Urinary bladder (tissue), 4 donors: Measurements from ENCODE around the gene FABP3. TPM values are rescaled to one million over a fixed set of nuclear protein-coding genes. Genes with fewer than 3 reads are reported as not detected.

ENCODE experiments used
- DNase-seq: peaks from one replicate; pipeline ENCODE4 v3.0.0-alpha.2; 2015; ENCODE audit errors: extremely low spot score
- H3K27ac ChIP-seq: one replicate; pipeline ENCODE4 v1.5.1; 2013; ENCODE audit warnings: low read depth, mild to moderate bottlenecking, moderate library complexity
- H3K36me3 ChIP-seq: one replicate; pipeline ENCODE4 v1.6.1; 2013; ENCODE audit warnings: mild to moderate bottlenecking, moderate library complexity; ENCODE audit not compliant: insufficient read depth
- H3K4me1 ChIP-seq: one replicate; pipeline ENCODE4 v1.6.1; 2013; ENCODE audit warnings: mild to moderate bottlenecking, moderate library complexity; ENCODE audit not compliant: insufficient read depth
- H3K4me3 ChIP-seq: one replicate; pipeline ENCODE4 v1.5.1; 2013; ENCODE audit warnings: low read depth, low read length
- WGBS: extraction: QIAGEN DNeasy Blood & Tissue Kit; methylation state at CpG from one replicate; pipeline ENCODE4 v1.1.7; 2013; 5-methylcytosine and 5-hydroxymethylcytosine counted together
- polyA plus RNA-seq: library from polyadenylated mRNA; stranded (reverse); fragments of 200-250 nt; gene quantifications from one replicate; pipeline ENCODE4 v1.2.3, GENCODE V29; 2013
- total RNA-seq: library from RNA; depleted of rRNA; stranded (reverse); fragments of >200 nt; gene quantifications from one replicate; pipeline ENCODE4 v1.2.3, GENCODE V29; 2014
- donor health status: healthy with polysubstance abuse.
- donor health status: healthy.

Gene FABP3
- total RNA-seq (42.1 TPM), polyA plus RNA-seq (12.6 TPM)

GRCh38 chr1:31373056-31373896 lies at the start of gene FABP3:
Gene FABP3 (minus strand): TSS chr1:31373076. CDS start chr1:31373014, 62 bp downstream.
- no peaks in the 10 kb centered on the region for H3K4me1 ChIP-seq
- peak; percentile 77 for DNase-seq
- H3K36me3 ChIP-seq: no peaks in the 10 kb centered on the region
- peak within 1 kb of the TSS; percentile 40 for H3K27ac ChIP-seq
- H3K4me3 ChIP-seq: peak within 1 kb of the TSS; percentile 32
- WGBS: under 1% methylated on average over 44 of the region's 44 CpGs

- WGBS: 54% methylated on average over 9 of the region's 9 CpGs
- peak; percentile 50 for DNase-seq
- H3K27ac ChIP-seq: no peak overlapping the region
- no peaks in the 10 kb centered on the region for H3K36me3 ChIP-seq
- H3K4me1 ChIP-seq: no peaks in the 10 kb centered on the region
- no peak overlapping the region for H3K4me3 ChIP-seq
These were observed 48.6 kb upstream of the FABP3 start for GRCh38 chr1:31421371-31422040.

GRCh38 chr1:31420716-31421115 lies 47.8 kb upstream of the FABP3 start:
- Histone ChIP-seq H3K27ac (no peak overlapping the region), H3K36me3 (no peaks in the 10 kb centered on the region), H3K4me1 (no peaks in the 10 kb centered on the region), H3K4me3 (no peak overlapping the region)
- WGBS: 80% methylated on average over 5 of the region's 5 CpGs
- no peak for DNase-seq

- Histone ChIP-seq H3K27ac (no peak overlapping the region), H3K4me1 (no peaks in the 10 kb centered on the region), H3K36me3 (no peaks in the 10 kb centered on the region), H3K4me3 (no peak overlapping the region)
- 63% methylated on average over 4 of the region's 4 CpGs for WGBS
- no peak for DNase-seq
These were observed 45.9 kb upstream of the FABP3 start for GRCh38 chr1:31418626-31419323.

DNA sequence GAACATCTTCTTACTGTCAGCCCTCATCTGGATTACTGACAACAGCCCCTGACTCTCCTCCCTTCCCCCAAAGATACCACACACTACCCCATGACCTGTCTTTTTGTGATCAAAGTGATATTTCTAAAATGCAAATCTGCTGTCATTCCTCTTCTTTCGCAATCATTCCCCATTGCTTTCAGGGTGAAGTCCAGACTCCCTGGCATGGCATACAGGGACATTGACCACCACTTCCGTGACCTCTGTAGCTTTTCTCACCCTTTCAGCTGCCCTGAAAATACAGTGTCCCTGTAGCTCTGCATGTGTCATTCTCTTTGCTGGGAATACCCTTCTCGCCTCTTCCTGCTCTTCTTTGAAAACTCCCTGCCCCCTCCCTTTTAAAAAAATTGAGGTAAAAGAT lies 44.3 kb upstream of the FABP3 start:
- no peak for DNase-seq
- H3K36me3 ChIP-seq: no peaks in the 10 kb centered on the region
- no peaks in the 10 kb centered on the region for H3K4me1 ChIP-seq
- H3K4me3 ChIP-seq: no peak overlapping the region
- no peak overlapping the region for H3K27ac ChIP-seq
- 86% methylated on average over 3 of the region's 3 CpGs for WGBS

DNA sequence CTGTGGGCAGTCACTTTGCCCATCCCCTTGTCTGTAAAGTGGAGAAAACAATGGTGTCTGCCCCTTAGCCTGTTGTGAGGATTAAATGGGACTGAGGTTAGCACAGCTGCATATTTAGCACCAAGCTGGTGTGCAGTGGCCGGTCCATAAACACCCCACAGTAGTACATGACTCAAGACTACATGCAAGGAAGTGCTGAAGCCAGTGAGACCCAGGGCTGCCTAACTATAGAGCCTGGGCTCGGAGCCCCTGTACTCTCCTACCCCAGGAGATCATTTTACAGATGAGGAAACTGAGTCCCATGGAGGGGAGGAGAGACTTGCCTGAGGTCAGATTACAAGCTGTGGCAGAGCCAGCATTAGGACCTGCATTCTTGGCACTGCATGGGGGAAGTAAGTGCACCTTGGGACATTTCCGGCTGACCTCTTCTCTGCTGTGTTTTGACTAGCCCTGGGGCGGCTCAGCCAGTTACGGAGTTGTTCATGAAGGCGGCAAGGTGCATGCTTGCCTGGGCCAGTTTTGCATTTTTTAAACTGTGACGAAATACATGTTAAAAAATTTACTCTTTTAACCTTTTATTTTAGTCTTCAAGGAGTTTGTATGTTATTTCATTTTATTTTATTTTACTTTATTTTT lies 43.3 kb upstream of the FABP3 start:
- WGBS: 84% methylated on average over 7 of the region's 7 CpGs
- Histone ChIP-seq H3K27ac (no peak overlapping the region), H3K4me3 (no peak overlapping the region), H3K4me1 (no peaks in the 10 kb centered on the region), H3K36me3 (no peaks in the 10 kb centered on the region)
- peak; percentile 42 for DNase-seq

DNA sequence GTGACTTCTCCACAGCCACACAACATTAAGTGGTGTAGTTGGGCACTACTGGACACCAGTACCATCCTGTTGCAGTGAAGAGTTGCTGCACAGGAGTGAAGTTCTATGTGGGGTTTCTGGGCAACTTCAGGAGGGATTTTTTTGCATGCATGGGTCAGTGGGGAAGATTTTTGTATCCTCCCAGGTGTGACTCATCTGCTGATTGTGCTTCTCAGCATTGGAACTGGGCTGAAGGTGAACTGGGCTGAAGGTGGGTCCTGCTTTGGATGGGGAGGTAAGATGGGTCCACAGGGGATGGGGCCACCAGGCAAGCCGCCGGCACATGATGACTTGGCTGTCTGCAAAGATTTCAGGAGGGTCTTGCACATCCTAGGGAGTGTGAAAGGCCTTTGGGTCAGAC lies 42.8 kb upstream of the FABP3 start:
- H3K4me1 ChIP-seq: no peaks in the 10 kb centered on the region
- H3K27ac ChIP-seq: no peak overlapping the region
- WGBS: 83% methylated on average over 2 of the region's 2 CpGs
- no peaks in the 10 kb centered on the region for H3K36me3 ChIP-seq
- DNase-seq: no peak
- H3K4me3 ChIP-seq: no peak overlapping the region

DNA sequence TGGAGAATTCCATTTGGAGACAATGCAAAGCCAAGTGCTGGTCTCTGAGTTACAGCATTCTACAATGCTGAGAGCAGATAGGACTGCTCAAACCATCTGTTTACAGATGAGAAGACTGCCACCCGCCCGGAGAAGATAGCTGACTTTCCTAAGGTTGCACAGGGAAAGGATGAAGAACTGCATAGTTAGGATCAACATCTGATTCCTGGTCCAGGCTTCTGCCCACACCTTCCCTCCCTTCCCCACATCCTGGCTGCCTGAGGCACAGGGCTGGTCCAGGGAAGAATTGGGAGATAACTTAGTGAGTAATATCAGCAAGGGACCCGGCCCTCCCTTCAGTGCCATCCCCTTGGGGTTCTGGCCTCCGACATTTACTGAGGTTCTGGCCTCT lies 42.1 kb upstream of the FABP3 start:
- Histone ChIP-seq H3K4me1 (no peaks in the 10 kb centered on the region), H3K4me3 (no peak overlapping the region), H3K36me3 (no peaks in the 10 kb centered on the region), H3K27ac (peak overlapping the region; percentile 48)
- 87% methylated on average over 4 of the region's 4 CpGs for WGBS
- DNase-seq: no peak

DNA sequence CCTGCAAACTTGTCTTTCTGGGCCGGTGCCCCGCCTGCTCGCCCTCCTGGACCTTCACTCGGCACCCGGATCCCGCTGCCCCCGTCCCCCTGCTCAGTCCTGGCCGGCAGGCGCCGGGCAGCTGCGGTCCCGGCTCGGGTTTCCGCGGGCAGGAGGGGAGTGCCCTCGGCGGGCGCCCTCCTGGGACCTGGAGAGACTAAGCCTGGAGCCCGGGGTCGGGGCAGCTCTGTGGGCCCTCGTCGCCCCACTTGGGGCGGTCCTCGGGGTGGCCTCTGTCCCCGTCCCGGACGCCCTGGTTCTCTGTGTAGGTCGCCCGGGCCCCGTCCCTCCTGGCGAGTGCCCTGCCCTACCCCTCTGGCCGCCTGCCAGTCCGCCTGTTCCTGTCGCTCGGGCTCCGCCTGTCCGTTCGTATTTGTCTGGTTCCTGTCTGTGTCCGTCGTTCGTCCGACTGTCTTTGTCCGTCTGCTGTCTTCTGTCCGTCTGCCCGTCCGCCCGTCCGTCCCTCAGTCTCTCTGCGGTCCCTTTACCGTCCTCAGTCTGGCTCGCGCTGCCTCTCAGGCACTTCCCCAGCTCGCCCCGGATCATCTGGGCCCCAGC lies 40.6 kb upstream of the FABP3 start:
- Histone ChIP-seq H3K4me1 (no peaks in the 10 kb centered on the region), H3K4me3 (peak overlapping the region; percentile 75), H3K27ac (peak overlapping the region; percentile 94), H3K36me3 (no peaks in the 10 kb centered on the region)
- no peak for DNase-seq
- WGBS: under 1% methylated on average over 54 of the region's 54 CpGs

DNA sequence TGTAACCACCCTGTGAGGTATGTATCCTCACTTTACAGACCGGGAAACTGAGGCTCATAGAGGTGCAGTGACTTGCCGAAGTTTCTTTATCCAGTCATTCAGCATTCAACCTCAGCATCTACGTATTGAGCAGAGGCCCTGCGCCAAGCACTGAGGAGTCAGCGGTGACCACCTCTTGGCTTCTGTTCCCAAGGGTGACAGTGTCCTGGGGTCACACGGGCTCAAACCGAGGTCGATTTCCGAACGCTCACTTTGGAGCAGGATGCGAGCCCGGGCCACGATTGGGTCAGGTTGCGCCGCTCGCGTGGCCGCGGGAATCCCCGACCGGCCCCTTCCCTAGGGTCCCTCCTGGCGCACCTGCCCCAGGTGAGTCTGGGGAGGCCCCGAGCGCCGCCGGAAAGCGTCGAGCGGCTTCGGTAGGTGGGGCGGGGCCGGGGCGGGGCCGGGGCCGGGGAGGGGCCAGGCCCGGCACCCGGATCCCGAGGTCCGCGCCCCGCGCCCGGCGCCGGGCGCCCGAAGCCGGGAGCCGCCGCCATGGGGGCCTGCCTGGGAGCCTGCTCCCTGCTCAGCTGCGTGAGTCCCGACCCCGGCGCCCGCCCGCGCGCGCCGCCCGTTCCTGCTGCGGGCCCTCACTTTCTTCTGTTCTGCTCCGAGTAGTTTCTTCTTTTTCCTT lies 40.0 kb upstream of the FABP3 start, which contains the start of gene SERINC2:
Gene SERINC2 (plus strand): TSS at position 482 of the 673 bp plus-strand sequence. CDS start 53 bp downstream, at position 535.
- H3K36me3 ChIP-seq: no peaks in the 10 kb centered on the region
- H3K4me3 ChIP-seq: peak within 1 kb of the TSS; percentile 75
- H3K27ac ChIP-seq: peak within 1 kb of the TSS; percentile 94
- 2% methylated on average over 63 of the region's 63 CpGs for WGBS
- DNase-seq: no peak
- H3K4me1 ChIP-seq: no peaks in the 10 kb centered on the region

DNA sequence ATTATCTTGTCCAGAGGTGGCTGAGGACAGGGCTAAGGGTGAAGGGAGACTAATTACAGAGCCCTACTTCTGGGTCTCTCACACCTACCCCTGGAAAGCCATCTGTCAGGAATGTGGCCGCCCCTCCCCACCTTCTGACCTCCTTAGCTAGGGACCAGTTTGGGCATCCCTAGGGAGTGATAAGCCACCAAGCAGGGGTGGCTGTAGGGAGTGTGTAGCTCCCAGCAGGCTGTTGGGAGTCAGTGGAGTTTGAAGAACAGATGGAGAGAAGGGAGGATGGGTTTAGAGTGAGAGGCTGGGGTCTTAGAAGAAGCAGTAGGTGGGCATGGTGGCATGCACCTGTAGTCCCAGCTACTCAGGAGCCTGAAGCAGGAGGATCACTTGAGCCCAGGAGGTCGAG lies 39.3 kb upstream of the FABP3 start:
- no peak overlapping the region for H3K4me3 ChIP-seq
- H3K27ac ChIP-seq: no peak overlapping the region
- H3K36me3 ChIP-seq: no peaks in the 10 kb centered on the region
- H3K4me1 ChIP-seq: no peaks in the 10 kb centered on the region
- no peak for DNase-seq
- WGBS: 82% methylated on average over 2 of the region's 2 CpGs

DNA sequence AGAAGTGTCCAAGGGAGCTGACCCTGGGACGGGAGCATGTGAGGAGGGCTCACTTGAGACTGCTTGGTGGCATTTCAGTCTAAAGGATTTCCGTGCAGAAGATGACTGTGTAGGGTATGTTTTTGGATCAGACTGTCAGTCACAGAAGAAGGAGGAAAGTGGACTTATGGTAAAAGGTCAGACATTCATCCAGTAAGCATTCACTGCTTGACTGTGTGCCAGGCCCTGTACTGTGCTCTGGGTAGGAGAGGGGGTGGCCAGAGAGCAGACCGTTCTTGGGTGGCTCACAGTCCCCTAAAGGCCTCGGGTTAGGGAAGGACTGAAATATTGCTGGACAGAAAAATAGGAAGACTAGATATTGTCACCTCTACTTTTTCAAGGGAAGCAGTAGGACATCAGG lies 38.0 kb upstream of the FABP3 start:
- Histone ChIP-seq H3K4me1 (no peaks in the 10 kb centered on the region), H3K4me3 (no peak overlapping the region), H3K27ac (no peak overlapping the region), H3K36me3 (no peaks in the 10 kb centered on the region)
- 83% methylated on average over 4 of the region's 4 CpGs for WGBS
- DNase-seq: no peak
